HEK293 (cell line): ENCODE measurements around the gene DDX39A.

Experiments
- CTCF ChIA-PET: fragments of 350-600 bp; formaldehyde crosslinking; extraction: SDS; loops from one replicate; lab custom pipeline; 2021; ENCODE audit warnings: antibody characterized with exemption; lab: Yijun Ruan, JAX
- POLR2A ChIA-PET: fragments of 300-600 bp; formaldehyde crosslinking; extraction: SDS; loops from one replicate; lab custom pipeline; 2020; ENCODE audit warnings: antibody characterized with exemption, inconsistent platforms; lab: Yijun Ruan, JAX
- H3K27ac ChIP-seq: fragments of 200-500 bp; sonication (Bioruptor generic); 2 replicates; pipeline ENCODE4 v1.5.1; 2014; ENCODE audit warnings: low read depth, low read length, control low read depth, inconsistent platforms; ENCODE audit errors: extremely low read depth
- H3K36me3 ChIP-seq, 2 experiments: fragments of 200-500 bp in 1 of 2; sonication (Bioruptor generic) in 1 of 2; 1 replicate in 1 of 2; 2 replicates in 1 of 2; pipeline ENCODE4 v1.5.1; 2014 to 2017; ENCODE audit warnings: inconsistent platforms in 2 of 2, low read length in 2 of 2; ENCODE audit not compliant: control insufficient read depth in 2 of 2, insufficient read depth in 1 of 2
- H3K4me1 ChIP-seq: fragments of 200-500 bp; sonication (Bioruptor generic); 2 replicates; pipeline ENCODE4 v1.5.1; 2014; ENCODE audit warnings: mild to moderate bottlenecking, low read length, inconsistent platforms; ENCODE audit not compliant: control insufficient read depth, insufficient read depth
- H3K4me3 ChIP-seq: 2 replicates; pipeline ENCODE4 v1.5.1; 2011; ENCODE audit warnings: low read depth, mild to moderate bottlenecking, control low read depth, low read length, moderate library complexity
- H3K9me3 ChIP-seq: fragments of 200-500 bp; sonication (Bioruptor generic); 2 replicates; pipeline ENCODE4 v1.5.1; 2014; ENCODE audit warnings: low read depth, low read length, inconsistent platforms; ENCODE audit not compliant: control insufficient read depth, insufficient read depth
- EGR2 ChIP-seq: fragments of 450-650 bp; formaldehyde crosslinking; IDR thresholded peaks from 2 replicates; pipeline ENCODE4 v1.5.1; 2016; ENCODE audit warnings: low read depth, missing biosample characterization, missing genetic modification characterization
- GLIS1 ChIP-seq: fragments of 450-650 bp; formaldehyde crosslinking; IDR thresholded peaks from 2 replicates; pipeline ENCODE4 v1.5.1; 2016; ENCODE audit warnings: missing biosample characterization, missing genetic modification characterization
- MYNN ChIP-seq: fragments of 450-650 bp; formaldehyde crosslinking; IDR thresholded peaks from 2 replicates; pipeline ENCODE4 v1.5.1; 2016; ENCODE audit warnings: missing biosample characterization, missing genetic modification characterization, borderline replicate concordance
- SCRT2 ChIP-seq: fragments of 450-650 bp; formaldehyde crosslinking; IDR thresholded peaks from 2 replicates; pipeline ENCODE4 v1.5.1; 2016; ENCODE audit warnings: missing biosample characterization, missing genetic modification characterization
- ZEB2 ChIP-seq: fragments of 450-650 bp; formaldehyde crosslinking; IDR thresholded peaks from 2 replicates; pipeline ENCODE4 v1.5.1; 2016; ENCODE audit warnings: missing biosample characterization, missing genetic modification characterization
- ZFHX2 ChIP-seq: fragments of 450-650 bp; formaldehyde crosslinking; conservative IDR thresholded peaks from 2 replicates; pipeline ENCODE4 v1.5.1; 2016; ENCODE audit warnings: missing biosample characterization, missing genetic modification characterization
- ZFP41 ChIP-seq: fragments of 450-650 bp; formaldehyde crosslinking; IDR thresholded peaks from 2 replicates; pipeline ENCODE4 v1.5.1; 2016; ENCODE audit warnings: missing biosample characterization, missing genetic modification characterization, borderline replicate concordance
- ZNF311 ChIP-seq: fragments of 450-650 bp; formaldehyde crosslinking; IDR thresholded peaks from 2 replicates; pipeline ENCODE4 v1.5.1; 2017; ENCODE audit warnings: missing biosample characterization, missing genetic modification characterization, borderline replicate concordance
- ZNF776 ChIP-seq: fragments of 450-650 bp; formaldehyde crosslinking; IDR thresholded peaks from 2 replicates; pipeline ENCODE4 v1.5.0; 2017; ENCODE audit warnings: missing biosample characterization, missing genetic modification characterization, borderline replicate concordance
- ZSCAN30 ChIP-seq: fragments of 450-650 bp; IDR thresholded peaks from 2 replicates; pipeline ENCODE4 v1.5.1; 2018; ENCODE audit warnings: missing biosample characterization, mild to moderate bottlenecking, missing genetic modification characterization, moderate library complexity
- ZXDB ChIP-seq: fragments of 450-650 bp; formaldehyde crosslinking; IDR thresholded peaks from 2 replicates; pipeline ENCODE4 v1.5.1; 2016; ENCODE audit warnings: missing biosample characterization, missing genetic modification characterization
- TF ChIP-seq, protein P1 (sequence below): fragments of 450-650 bp; formaldehyde crosslinking; IDR thresholded peaks from 2 replicates; pipeline ENCODE4 v1.5.1; 2016; ENCODE audit warnings: missing biosample characterization, missing genetic modification characterization
- TF ChIP-seq, protein P2 (sequence below): fragments of 450-650 bp; formaldehyde crosslinking; IDR thresholded peaks from 2 replicates; pipeline ENCODE4 v1.5.1; 2017; ENCODE audit warnings: missing biosample characterization, mild to moderate bottlenecking, missing genetic modification characterization, moderate library complexity
- TF ChIP-seq, protein P3 (sequence below): fragments of 450-650 bp; formaldehyde crosslinking; IDR thresholded peaks from 2 replicates; pipeline ENCODE4 v1.5.1; 2016; ENCODE audit warnings: missing biosample characterization, missing genetic modification characterization
- TF ChIP-seq, protein P4 (sequence below): fragments of 450-650 bp; formaldehyde crosslinking; IDR thresholded peaks from 2 replicates; pipeline ENCODE4 v1.5.1; 2016; ENCODE audit warnings: missing biosample characterization, missing genetic modification characterization

The DDX39A gene

DNA sequence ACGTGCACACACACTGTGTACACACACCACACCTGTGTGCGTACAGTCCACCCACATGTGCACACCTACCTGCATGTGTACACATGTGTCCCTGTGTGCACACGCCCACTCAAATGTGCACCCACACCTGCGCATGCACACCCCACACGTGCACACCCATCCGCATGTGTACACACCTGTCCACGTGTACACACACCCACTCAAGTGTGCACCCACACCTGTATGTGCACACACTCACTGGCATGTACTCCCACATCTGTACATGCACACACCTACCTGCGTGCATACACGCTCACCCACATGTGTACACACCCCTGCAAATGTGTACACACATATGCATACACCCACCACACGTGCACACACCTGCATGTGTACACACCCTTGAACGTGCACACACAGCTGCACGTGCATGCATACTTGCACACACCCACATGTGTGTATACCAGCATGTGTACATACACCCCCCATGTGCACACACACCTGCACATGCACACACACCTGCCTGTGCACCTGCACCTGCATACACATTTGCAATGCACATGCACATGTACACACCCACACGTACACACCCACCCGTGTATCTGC lies 24.6 kb upstream of the DDX39A start (continued):
- TF ChIP-seq, protein P1, sequence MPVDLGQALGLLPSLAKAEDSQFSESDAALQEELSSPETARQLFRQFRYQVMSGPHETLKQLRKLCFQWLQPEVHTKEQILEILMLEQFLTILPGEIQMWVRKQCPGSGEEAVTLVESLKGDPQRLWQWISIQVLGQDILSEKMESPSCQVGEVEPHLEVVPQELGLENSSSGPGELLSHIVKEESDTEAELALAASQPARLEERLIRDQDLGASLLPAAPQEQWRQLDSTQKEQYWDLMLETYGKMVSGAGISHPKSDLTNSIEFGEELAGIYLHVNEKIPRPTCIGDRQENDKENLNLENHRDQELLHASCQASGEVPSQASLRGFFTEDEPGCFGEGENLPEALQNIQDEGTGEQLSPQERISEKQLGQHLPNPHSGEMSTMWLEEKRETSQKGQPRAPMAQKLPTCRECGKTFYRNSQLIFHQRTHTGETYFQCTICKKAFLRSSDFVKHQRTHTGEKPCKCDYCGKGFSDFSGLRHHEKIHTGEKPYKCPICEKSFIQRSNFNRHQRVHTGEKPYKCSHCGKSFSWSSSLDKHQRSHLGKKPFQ, result 0 out of 2 replicates have a peak, but pooled peaks have one; percentile 34
- TF ChIP-seq ZNF311 (tag by site-specific recombination) (no peak), EGR2 (tag by site-specific recombination) (peak; percentile 72), ZEB2 (0 out of 2 replicates have a peak, but pooled peaks have one; percentile 44), ZXDB (tag by site-specific recombination) (no peak), ZFP41 (tag by site-specific recombination) (no peak), MYNN (tag by site-specific recombination) (no peak), GLIS1 (no peak), ZNF776 (tag by site-specific recombination) (no peak), ZFHX2 (tag by site-specific recombination) (peak; percentile 69)
- TF ChIP-seq, protein P2, sequence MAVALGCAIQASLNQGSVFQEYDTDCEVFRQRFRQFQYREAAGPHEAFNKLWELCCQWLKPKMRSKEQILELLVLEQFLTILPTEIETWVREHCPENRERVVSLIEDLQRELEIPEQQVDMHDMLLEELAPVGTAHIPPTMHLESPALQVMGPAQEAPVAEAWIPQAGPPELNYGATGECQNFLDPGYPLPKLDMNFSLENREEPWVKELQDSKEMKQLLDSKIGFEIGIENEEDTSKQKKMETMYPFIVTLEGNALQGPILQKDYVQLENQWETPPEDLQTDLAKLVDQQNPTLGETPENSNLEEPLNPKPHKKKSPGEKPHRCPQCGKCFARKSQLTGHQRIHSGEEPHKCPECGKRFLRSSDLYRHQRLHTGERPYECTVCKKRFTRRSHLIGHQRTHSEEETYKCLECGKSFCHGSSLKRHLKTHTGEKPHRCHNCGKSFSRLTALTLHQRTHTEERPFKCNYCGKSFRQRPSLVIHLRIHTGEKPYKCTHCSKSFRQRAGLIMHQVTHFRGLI (tag by site-specific recombination), result no peak
- TF ChIP-seq, protein P3, sequence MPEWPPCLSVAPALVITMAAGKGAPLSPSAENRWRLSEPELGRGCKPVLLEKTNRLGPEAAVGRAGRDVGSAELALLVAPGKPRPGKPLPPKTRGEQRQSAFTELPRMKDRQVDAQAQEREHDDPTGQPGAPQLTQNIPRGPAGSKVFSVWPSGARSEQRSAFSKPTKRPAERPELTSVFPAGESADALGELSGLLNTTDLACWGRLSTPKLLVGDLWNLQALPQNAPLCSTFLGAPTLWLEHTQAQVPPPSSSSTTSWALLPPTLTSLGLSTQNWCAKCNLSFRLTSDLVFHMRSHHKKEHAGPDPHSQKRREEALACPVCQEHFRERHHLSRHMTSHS, result no peak
- TF ChIP-seq, protein P4, sequence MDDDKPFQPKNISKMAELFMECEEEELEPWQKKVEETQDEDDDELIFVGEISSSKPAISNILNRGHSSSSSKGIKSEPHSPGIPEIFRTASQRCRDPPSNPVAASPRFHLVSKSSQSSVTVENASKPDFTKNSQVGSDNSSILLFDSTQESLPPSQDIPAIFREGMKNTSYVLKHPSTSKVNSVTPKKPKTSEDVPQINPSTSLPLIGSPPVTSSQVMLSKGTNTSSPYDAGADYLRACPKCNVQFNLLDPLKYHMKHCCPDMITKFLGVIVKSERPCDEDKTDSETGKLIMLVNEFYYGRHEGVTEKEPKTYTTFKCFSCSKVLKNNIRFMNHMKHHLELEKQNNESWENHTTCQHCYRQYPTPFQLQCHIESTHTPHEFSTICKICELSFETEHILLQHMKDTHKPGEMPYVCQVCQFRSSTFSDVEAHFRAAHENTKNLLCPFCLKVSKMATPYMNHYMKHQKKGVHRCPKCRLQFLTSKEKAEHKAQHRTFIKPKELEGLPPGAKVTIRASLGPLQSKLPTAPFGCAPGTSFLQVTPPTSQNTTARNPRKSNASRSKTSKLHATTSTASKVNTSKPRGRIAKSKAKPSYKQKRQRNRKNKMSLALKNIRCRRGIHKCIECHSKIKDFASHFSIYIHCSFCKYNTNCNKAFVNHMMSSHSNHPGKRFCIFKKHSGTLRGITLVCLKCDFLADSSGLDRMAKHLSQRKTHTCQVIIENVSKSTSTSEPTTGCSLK (tag by site-specific recombination), result no peak

DNA sequence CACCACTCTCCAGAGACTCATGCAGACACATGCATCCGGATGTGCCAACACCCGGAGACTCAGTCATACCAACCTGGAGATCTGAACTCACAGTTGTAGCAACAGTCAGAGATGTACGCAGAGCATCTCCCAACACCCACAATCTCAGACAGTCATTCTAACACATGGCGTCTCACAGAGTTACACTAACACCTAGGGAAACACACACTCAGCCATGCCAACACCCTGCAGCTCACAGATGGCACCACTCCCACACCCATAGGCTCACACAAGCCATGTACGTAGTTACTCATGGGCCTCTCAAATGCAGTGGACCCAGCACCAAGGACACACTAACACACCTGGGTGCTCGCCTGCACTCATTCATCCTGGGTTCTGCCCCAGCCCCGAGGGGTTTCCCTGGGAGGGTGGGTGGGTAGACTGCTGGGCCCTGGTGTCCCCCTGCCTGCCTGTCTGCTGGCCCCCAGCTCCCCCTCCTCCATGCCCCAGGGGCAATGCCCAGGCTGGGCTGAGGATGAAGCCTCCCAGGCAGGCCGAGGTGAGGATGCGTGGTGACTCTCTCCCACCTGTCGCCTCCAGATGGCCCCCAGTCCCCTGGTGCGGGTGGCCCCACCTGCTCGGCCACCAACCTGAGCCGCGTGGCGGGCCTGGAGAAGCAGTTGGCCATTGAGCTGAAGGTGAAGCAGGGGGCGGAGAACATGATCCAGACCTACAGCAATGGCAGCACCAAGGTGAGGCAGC lies 23.9 kb upstream of the DDX39A start:
- ChIA-PET POLR2A (no interaction called here), CTCF (interaction anchor here (0.5 kb wide), 1 partner anchor 306 kb away, joined by 4 read pairs; no protein-coding TSS in a partner anchor)

More for the DNA sequence above, 23.9 kb upstream of the DDX39A start:
- Histone ChIP-seq H3K4me1 (0 out of 2 replicates have a peak, but pooled peaks cover 2% of the 10 kb centered on the region), H3K4me3 (no peak overlapping the region), H3K36me3 (peaks cover 39 to 67% of the 10 kb centered on the region in 2 experiments), H3K9me3 (no peaks in the 10 kb centered on the region), H3K27ac (no peak overlapping the region)
- no peak for TF ChIP-seq ZSCAN30 (tag by site-specific recombination)
- TF ChIP-seq SCRT2 (tag by site-specific recombination), result peak; percentile 82
